HepG2 (cell line): Measurements from ENCODE around the gene B4GALT1. TPM values are rescaled to one million over a fixed set of nuclear protein-coding genes. Genes with fewer than 3 reads are reported as not detected.

Experiments
- ATF1 ChIP-seq: IDR thresholded peaks from 2 replicates; pipeline ENCODE4 v1.6.1; 2016; ENCODE audit warnings: mild to moderate bottlenecking, control low read depth
- BRD4 ChIP-seq: sonication (generic); formaldehyde crosslinking; IDR thresholded peaks from 2 replicates; pipeline ENCODE4 v1.4.0; 2020; ENCODE audit warnings: missing genetic modification reagents
- HINFP ChIP-seq: sonication (generic); formaldehyde crosslinking; IDR thresholded peaks from 2 replicates; pipeline ENCODE4 v1.4.0; 2020; ENCODE audit warnings: low read depth, mild to moderate bottlenecking, missing genetic modification reagents
- HIVEP1 ChIP-seq: sonication (generic); formaldehyde crosslinking; IDR thresholded peaks from 2 replicates; pipeline ENCODE4 v1.4.0; 2020; ENCODE audit warnings: mild to moderate bottlenecking, missing genetic modification reagents
- HNF4G ChIP-seq, 2 experiments: sonication (generic) in 1 of 2; formaldehyde crosslinking in 1 of 2; IDR thresholded peaks; 2 replicates each; pipeline versions ENCODE4 v1.4.0 to v1.6.1; 2011 to 2020; ENCODE audit warnings: borderline replicate concordance in 2 of 2, low read depth in 2 of 2, mild to moderate bottlenecking in 2 of 2, low read length in 1 of 2, missing genetic modification reagents in 1 of 2, moderate library complexity in 1 of 2
- KLF15 ChIP-seq: sonication (generic); formaldehyde crosslinking; IDR thresholded peaks from 2 replicates; pipeline ENCODE4 v1.8.1; 2023; ENCODE audit warnings: borderline replicate concordance, mild to moderate bottlenecking, inconsistent platforms, missing genetic modification reagents, mixed read lengths
- MBNL3 ChIP-seq: fragments of 250-450 bp; sonication (Bioruptor Pico); conservative IDR thresholded peaks from 2 replicates; pipeline ENCODE4 v1.8.0; 2022; ENCODE audit warnings: mild to moderate bottlenecking, inconsistent platforms
- TFDP1 ChIP-seq: IDR thresholded peaks from 2 replicates; pipeline ENCODE4 v1.6.1; 2016; ENCODE audit warnings: missing compliant biosample characterization, missing genetic modification reagents, borderline replicate concordance
- ZFP41 ChIP-seq: sonication (generic); formaldehyde crosslinking; IDR thresholded peaks from 2 replicates; pipeline ENCODE4 v1.4.0; 2020; ENCODE audit warnings: mild to moderate bottlenecking, missing genetic modification reagents, borderline replicate concordance
- ZNF207 ChIP-seq: fragments of 450-650 bp; IDR thresholded peaks from 2 replicates; pipeline ENCODE4 v1.6.1; 2016; ENCODE audit warnings: antibody characterized with exemption, borderline replicate concordance
- ZNF362 ChIP-seq: sonication (generic); formaldehyde crosslinking; IDR thresholded peaks from 2 replicates; pipeline ENCODE4 v1.4.0; 2020; ENCODE audit warnings: missing genetic modification reagents, mild to moderate bottlenecking, borderline replicate concordance
- ZNF576 ChIP-seq: sonication (generic); formaldehyde crosslinking; IDR thresholded peaks from 2 replicates; pipeline ENCODE4 v1.4.0; 2020; ENCODE audit warnings: mild to moderate bottlenecking, missing genetic modification reagents
- ZNF782 ChIP-seq: sonication (generic); formaldehyde crosslinking; IDR thresholded peaks from 2 replicates; pipeline ENCODE4 v1.4.0; 2020; ENCODE audit warnings: missing genetic modification reagents, mild to moderate bottlenecking, borderline replicate concordance
- polyA plus RNA-seq, 8 experiments: library from polyadenylated mRNA; depleted of rRNA in 3 of 8; stranded (reverse) in 7 of 8; unstranded in 1 of 8; fragments of >200 nt; fragmentation: Illumina TruSeq in 4 of 8; extraction: Trizol in 4 of 8; gene quantifications; 2 replicates each; pipeline versions ENCODE4 v1.2.1 to v1.2.3, GENCODE V29; 2011 to 2016; ENCODE audit warnings: low read depth in 4 of 8, missing spikeins in 1 of 8, mixed read lengths in 1 of 8; ENCODE audit not compliant: insufficient read depth in 1 of 8
- total RNA-seq, 5 experiments: library from RNA; depleted of rRNA; stranded (reverse); fragments of >200 nt; fragmentation: Illumina TruSeq; extraction: Trizol; gene quantifications; 2 replicates each; pipeline ENCODE4 v1.2.3, GENCODE V29; 2016; ENCODE audit warnings: low read depth in 1 of 5
- TF ChIP-seq, protein P1 (sequence below): IDR thresholded peaks from 2 replicates; pipeline ENCODE4 v1.6.1; 2016; ENCODE audit warnings: missing compliant biosample characterization, missing genetic modification reagents, borderline replicate concordance
- TF ChIP-seq, protein P2 (sequence below): IDR thresholded peaks from 2 replicates; pipeline ENCODE4 v1.6.1; 2016; ENCODE audit warnings: low read depth, control low read depth
- TF ChIP-seq, protein P3 (sequence below): sonication (generic); formaldehyde crosslinking; IDR thresholded peaks from 2 replicates; pipeline ENCODE4 v1.9.0; 2022; ENCODE audit warnings: missing genetic modification reagents, mild to moderate bottlenecking, borderline replicate concordance

Gene B4GALT1
- total and polyA plus RNA-seq, 2 of the 13 experiments (the other 11 are each of a cell fraction or from before 2014, with no cell fraction given), result 15.7 to 33.5 TPM

- TF ChIP-seq, protein P1, sequence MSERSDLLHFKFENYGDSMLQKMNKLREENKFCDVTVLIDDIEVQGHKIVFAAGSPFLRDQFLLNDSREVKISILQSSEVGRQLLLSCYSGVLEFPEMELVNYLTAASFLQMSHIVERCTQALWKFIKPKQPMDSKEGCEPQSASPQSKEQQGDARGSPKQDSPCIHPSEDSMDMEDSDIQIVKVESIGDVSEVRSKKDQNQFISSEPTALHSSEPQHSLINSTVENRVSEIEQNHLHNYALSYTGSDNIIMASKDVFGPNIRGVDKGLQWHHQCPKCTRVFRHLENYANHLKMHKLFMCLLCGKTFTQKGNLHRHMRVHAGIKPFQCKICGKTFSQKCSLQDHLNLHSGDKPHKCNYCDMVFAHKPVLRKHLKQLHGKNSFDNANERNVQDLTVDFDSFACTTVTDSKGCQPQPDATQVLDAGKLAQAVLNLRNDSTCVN (CRISPR knock-in tag), result peak; percentile 72; the same call in 1 of the 2 replicates
- no peak for TF ChIP-seq ZNF576 (CRISPR knock-in tag)
- TF ChIP-seq ZNF207, result no peak
- TF ChIP-seq, protein P2, sequence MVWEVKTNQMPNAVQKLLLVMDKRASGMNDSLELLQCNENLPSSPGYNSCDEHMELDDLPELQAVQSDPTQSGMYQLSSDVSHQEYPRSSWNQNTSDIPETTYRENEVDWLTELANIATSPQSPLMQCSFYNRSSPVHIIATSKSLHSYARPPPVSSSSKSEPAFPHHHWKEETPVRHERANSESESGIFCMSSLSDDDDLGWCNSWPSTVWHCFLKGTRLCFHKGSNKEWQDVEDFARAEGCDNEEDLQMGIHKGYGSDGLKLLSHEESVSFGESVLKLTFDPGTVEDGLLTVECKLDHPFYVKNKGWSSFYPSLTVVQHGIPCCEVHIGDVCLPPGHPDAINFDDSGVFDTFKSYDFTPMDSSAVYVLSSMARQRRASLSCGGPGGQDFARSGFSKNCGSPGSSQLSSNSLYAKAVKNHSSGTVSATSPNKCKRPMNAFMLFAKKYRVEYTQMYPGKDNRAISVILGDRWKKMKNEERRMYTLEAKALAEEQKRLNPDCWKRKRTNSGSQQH, result no peak
- TF ChIP-seq ATF1 (CRISPR knock-in tag), result peak; percentile 53; the same call in 1 of the 2 replicates
- TF ChIP-seq HIVEP1 (CRISPR knock-in tag), result no peak; the same call in 1 of the 2 replicates
- no peak for TF ChIP-seq TFDP1 (CRISPR knock-in tag)
- TF ChIP-seq KLF15 (CRISPR knock-in tag), result no peak
- TF ChIP-seq HNF4G (IDR thresholded peaks at IDR 0.05; ENCODE audit: borderline replicate concordance, low read depth, low read length), result peak; percentile 92
- TF ChIP-seq HNF4G (CRISPR knock-in tag; IDR thresholded peaks at IDR 0.05; ENCODE audit: borderline replicate concordance, low read depth), result peak; percentile 84; the same call in 1 of the 2 replicates
- peak; percentile 50; the same call in 1 of the 2 replicates for TF ChIP-seq HINFP (CRISPR knock-in tag)
- TF ChIP-seq ZFP41 (CRISPR knock-in tag), result no peak
- no peak for TF ChIP-seq ZNF782 (CRISPR knock-in tag)
- TF ChIP-seq ZNF362 (CRISPR knock-in tag), result peak; percentile 15; the same call in 1 of the 2 replicates
- TF ChIP-seq, protein P3, sequence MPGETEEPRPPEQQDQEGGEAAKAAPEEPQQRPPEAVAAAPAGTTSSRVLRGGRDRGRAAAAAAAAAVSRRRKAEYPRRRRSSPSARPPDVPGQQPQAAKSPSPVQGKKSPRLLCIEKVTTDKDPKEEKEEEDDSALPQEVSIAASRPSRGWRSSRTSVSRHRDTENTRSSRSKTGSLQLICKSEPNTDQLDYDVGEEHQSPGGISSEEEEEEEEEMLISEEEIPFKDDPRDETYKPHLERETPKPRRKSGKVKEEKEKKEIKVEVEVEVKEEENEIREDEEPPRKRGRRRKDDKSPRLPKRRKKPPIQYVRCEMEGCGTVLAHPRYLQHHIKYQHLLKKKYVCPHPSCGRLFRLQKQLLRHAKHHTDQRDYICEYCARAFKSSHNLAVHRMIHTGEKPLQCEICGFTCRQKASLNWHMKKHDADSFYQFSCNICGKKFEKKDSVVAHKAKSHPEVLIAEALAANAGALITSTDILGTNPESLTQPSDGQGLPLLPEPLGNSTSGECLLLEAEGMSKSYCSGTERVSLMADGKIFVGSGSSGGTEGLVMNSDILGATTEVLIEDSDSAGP (CRISPR knock-in tag), result no peak
- TF ChIP-seq BRD4 (CRISPR knock-in tag), result 0 out of 2 replicates have a peak, but pooled peaks have one; percentile 46
- no peak for TF ChIP-seq MBNL3
These were observed 1.6 kb downstream of the B4GALT1 start (continued) for GRCh38 chr9:33165263-33166151.
